Measurements from ENCODE around the gene VWDE. TPM values are rescaled to one million over a fixed set of nuclear protein-coding genes. Genes with fewer than 3 reads are reported as not detected.

The VWDE gene
- total and polyA plus RNA-seq, 2 of the 8 experiments (the other 6 are each of a cell fraction or from before 2014, with no cell fraction given) = 11.0 to 21.2 TPM

DNA sequence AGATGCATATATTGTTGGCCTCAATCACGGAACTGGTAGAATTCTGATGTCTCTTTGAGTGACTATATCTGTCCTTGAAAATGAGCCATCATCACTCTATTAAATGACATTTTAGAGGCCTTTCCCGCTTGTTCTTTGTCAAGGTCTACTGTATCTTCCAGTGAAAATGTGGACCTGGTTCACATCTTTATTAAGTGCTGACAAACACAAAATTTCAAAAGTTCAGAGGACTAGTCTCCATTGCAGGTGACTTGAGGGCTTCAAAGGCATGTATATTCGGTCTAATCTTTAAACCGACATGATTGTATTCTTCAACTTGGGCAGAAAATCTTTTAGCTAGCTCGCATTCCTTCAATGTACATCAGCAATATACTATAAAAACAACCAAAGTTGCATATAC, 36.6 kb upstream of the VWDE start:
- Histone ChIP-seq H3K14ac (ENCODE audit: insufficient read length) (no peak overlapping the region), H2BK120ac (replicated peaks; ENCODE audit: low read depth, low read length) (no peak overlapping the region), H2AFZ (ENCODE audit: low read length) (no peak overlapping the region), H4K91ac (replicated peaks; ENCODE audit: insufficient read length, low read length) (no peak overlapping the region), H2BK20ac (ENCODE audit: low read length) (no peak overlapping the region), H3K9me3 (ENCODE audit: insufficient read depth in 2 of 2, low read depth in 1 of 2, low read length in 1 of 2) (no peaks in the 10 kb centered on the region), H2AK5ac (ENCODE audit: low read depth, low read length) (no peak overlapping the region), H3K4me1 (replicated peaks in 1 of 4; ENCODE audit: control insufficient read depth in 3 of 4, insufficient read depth in 4 of 4, low read length in 3 of 4) (no peaks in the 10 kb centered on the region), H3K27ac (ENCODE audit: low read depth, low read length) (no peak overlapping the region), H3K4me2 (ENCODE audit: insufficient read depth in 1 of 2, low read depth in 2 of 2, low read length in 2 of 2) (no peak overlapping the region), H3K27me3 (replicated peaks in 1 of 4; ENCODE audit: control insufficient read depth in 3 of 4, extremely low read depth in 1 of 4, insufficient read depth in 3 of 4, low read length in 3 of 4) (no peaks in the 10 kb centered on the region), H3K79me2 (ENCODE audit: control insufficient read depth in 1 of 2, insufficient read depth in 2 of 2, low read length in 2 of 2) (no peaks in the 10 kb centered on the region), H2BK15ac (ENCODE audit: low read length) (no peak overlapping the region), H4K8ac (ENCODE audit: extremely low read depth, insufficient read depth, low read length) (no peak overlapping the region), H3K4ac (replicated peaks; ENCODE audit: insufficient read length, low read depth, low read length) (no peak overlapping the region), H4K20me1 (replicated peaks in 1 of 2; ENCODE audit: control insufficient read depth in 1 of 2, insufficient read depth in 2 of 2, low read length in 2 of 2) (no peaks in the 10 kb centered on the region), H3K23ac (ENCODE audit: insufficient read length) (no peak overlapping the region), H4K5ac (ENCODE audit: insufficient read length, low read depth, low read length) (no peak overlapping the region), H3K18ac (ENCODE audit: extremely low read depth, low read length) (no peak overlapping the region), H3K23me2 (ENCODE audit: low read depth, low read length) (no peaks in the 10 kb centered on the region), H3K36me3 (ENCODE audit: control insufficient read depth in 2 of 4, insufficient read depth in 4 of 4, low read length in 3 of 4) (no peaks in the 10 kb centered on the region), H3K79me1 (ENCODE audit: low read depth, low read length) (no peaks in the 10 kb centered on the region), H3K4me3 (ENCODE audit: extremely low read depth in 1 of 4, insufficient read depth in 2 of 4, low read depth in 3 of 4, low read length in 4 of 4) (no peak overlapping the region), H3K9ac (replicated peaks in 1 of 4; ENCODE audit: extremely low read depth in 1 of 4, low read depth in 3 of 4, low read length in 3 of 4) (no peak overlapping the region), H2BK12ac (ENCODE audit: low read depth, low read length) (no peak overlapping the region), H2BK5ac (ENCODE audit: low read depth, low read length) (no peak overlapping the region), H3K56ac (replicated peaks; ENCODE audit: insufficient read length, low read depth, low read length) (no peak overlapping the region)
- ChIA-PET POLR2A (ENCODE audit: partially characterized antibody) (interaction anchor here (1.3 to 1.7 kb wide), 2 partner anchors 8 to 17 kb away, joined by 3 to 8 read pairs; no protein-coding TSS in a partner anchor), CTCF (ENCODE audit: partially characterized antibody) (interaction anchor here (4.3 to 6.5 kb wide), 3 partner anchors 19 to 79 kb away, joined by 25 to 98 read pairs (median 57); no protein-coding TSS in a partner anchor)
- DNase-seq (ENCODE audit: low read depth in 1 of 2, low spot score in 2 of 2) (no peak), FAIRE-seq (no peak)
- WGBS, 2 experiments (ENCODE audit: extremely low coverage in 1 of 2, insufficient coverage in 1 of 2, insufficient read length in 1 of 2, insufficient replicate concordance in 2 of 2, low coverage in 1 of 2, low lambda C conversion rate in 2 of 2, missing lambda C conversion rate in 1 of 2) = 92% methylated on average over 5 of the region's 5 CpGs; no CpG with 5 or more reads in 1 of the 2 experiments
- TF ChIP-seq CBX5 (IDR thresholded peaks at IDR 0.05; ENCODE audit: low read depth, low read length) = no peak
- TF ChIP-seq EZH2 (IDR thresholded peaks at IDR 0.05; ENCODE audit: low read depth, low read length, severe bottlenecking) = no peak
- TF ChIP-seq TEAD4 (IDR thresholded peaks at IDR 0.05; ENCODE audit: low read depth, low read length) = no peak
- no peak for TF ChIP-seq HDAC6 (IDR thresholded peaks at IDR 0.05; ENCODE audit: low read depth, low read length)
- no peak for TF ChIP-seq MAFK (IDR thresholded peaks at IDR 0.05; ENCODE audit: low read depth, low read length)
- TF ChIP-seq ASH2L (IDR thresholded peaks at IDR 0.05; ENCODE audit: low read length) = no peak
- no peak for TF ChIP-seq TAF7 (optimal IDR thresholded peaks at IDR 0.05; ENCODE audit: borderline replicate concordance, low read depth, low read length)
- no peak for TF ChIP-seq KDM5A (IDR thresholded peaks at IDR 0.05; ENCODE audit: low read length)
- no peak for TF ChIP-seq KDM4A (IDR thresholded peaks at IDR 0.05; ENCODE audit: low read depth, low read length, severe bottlenecking)
- TF ChIP-seq HDAC2 (IDR thresholded peaks at IDR 0.05; ENCODE audit: borderline replicate concordance in 1 of 2, low read depth in 2 of 2, low read length in 2 of 2) = no peak
- no peak for TF ChIP-seq SAP30 (IDR thresholded peaks at IDR 0.05; ENCODE audit: insufficient read depth, insufficient replicate concordance, low read length)
- TF ChIP-seq ZNF274 (IDR thresholded peaks at IDR 0.05; ENCODE audit: borderline replicate concordance, extremely low read depth, low read length) = no peak
- no peak for TF ChIP-seq SP2 (IDR thresholded peaks at IDR 0.05; ENCODE audit: low read length)
- TF ChIP-seq SP4 (IDR thresholded peaks at IDR 0.05; ENCODE audit: low read length) = no peak
- TF ChIP-seq JUND (IDR thresholded peaks at IDR 0.05; ENCODE audit: low read length) = no peak

Measured in H1 (cell line).